ENCODE data around the gene OR51B4.

GRCh38 chr11:5251746-5252145 lies 50.0 kb downstream of the OR51B4 start:
- no peak for TF ChIP-seq CTCF (conservative IDR thresholded peaks at IDR 0.05; ENCODE audit: low read length)
- no peak for TF ChIP-seq EZH2phosphoT487 (IDR thresholded peaks at IDR 0.05; ENCODE audit: borderline replicate concordance)
